Common myeloid progenitor, CD34-positive (primary cell): ENCODE data around the gene FUT8.

Experiments used
- CTCF ChIA-PET: fragments of 350-600 bp; sonication (Branson Sonifier 250); formaldehyde crosslinking; loops from one replicate; lab custom pipeline; 2021; ENCODE audit warnings: antibody characterized with exemption; lab: Charles Lee
- POLR2A ChIA-PET: fragments of 350-600 bp; sonication (Branson Sonifier 250); formaldehyde crosslinking; loops from one replicate; lab custom pipeline; 2021; ENCODE audit warnings: antibody characterized with exemption; lab: Charles Lee
- DNase-seq, 3 donors: peaks; one replicate each; pipeline versions ENCODE4 v3.0.0 to v3.0.0-alpha.2; 2013
- H3K27ac ChIP-seq, 2 experiments: 1 replicate in 1 of 2; 2 replicates in 1 of 2; pipeline ENCODE4 v1.7.0; 2013; ENCODE audit warnings: inconsistent platforms in 2 of 2, low read length in 2 of 2, mild to moderate bottlenecking in 2 of 2, low read depth in 1 of 2, moderate library complexity in 1 of 2; ENCODE audit not compliant: severe bottlenecking in 2 of 2, insufficient read depth in 1 of 2, poor library complexity in 1 of 2
- H3K27me3 ChIP-seq, 5 experiments: replicated peaks in 2 of 5; 1 replicate in 3 of 5; 2 replicates in 2 of 5; pipeline versions ENCODE4 v1.6.1 to v1.7.0; 2013; ENCODE audit warnings: low read length in 4 of 5, mild to moderate bottlenecking in 2 of 5, moderate library complexity in 2 of 5, inconsistent platforms in 1 of 5; ENCODE audit not compliant: insufficient read depth in 5 of 5, control insufficient read depth in 4 of 5
- H3K36me3 ChIP-seq, 4 experiments: 1 replicate in 2 of 4; 2 replicates in 2 of 4; pipeline versions ENCODE4 v1.6.1 to v1.7.0; 2013; ENCODE audit warnings: low read length in 3 of 4, control low read depth in 1 of 4, mild to moderate bottlenecking in 1 of 4; ENCODE audit not compliant: control insufficient read depth in 4 of 4, insufficient read depth in 4 of 4
- H3K4me1 ChIP-seq, 4 experiments: 1 replicate in 3 of 4; 2 replicates in 1 of 4; pipeline versions ENCODE4 v1.6.1 to v1.7.1; 2013; ENCODE audit warnings: low read length in 3 of 4, mild to moderate bottlenecking in 3 of 4, control low read depth in 1 of 4, inconsistent platforms in 1 of 4, moderate library complexity in 1 of 4; ENCODE audit not compliant: control insufficient read depth in 4 of 4, insufficient read depth in 4 of 4; ENCODE audit errors: control extremely low read depth in 1 of 4
- H3K4me3 ChIP-seq, 7 experiments: 1 replicate in 4 of 7; 2 replicates in 3 of 7; pipeline versions ENCODE4 v1.5.1 to v1.7.0; 2013; ENCODE audit warnings: mild to moderate bottlenecking in 7 of 7, low read length in 6 of 7, moderate library complexity in 6 of 7, inconsistent platforms in 2 of 7, low read depth in 2 of 7, control low read depth in 1 of 7; ENCODE audit not compliant: insufficient read depth in 4 of 7, control insufficient read depth in 1 of 7; ENCODE audit errors: extremely low read depth in 1 of 7
- H3K9me3 ChIP-seq, 5 experiments: 1 replicate in 4 of 5; 2 replicates in 1 of 5; pipeline versions ENCODE4 v1.6.1 to v1.7.1; 2013; ENCODE audit warnings: low read length in 4 of 5, mild to moderate bottlenecking in 2 of 5, inconsistent platforms in 1 of 5, low read depth in 1 of 5, moderate library complexity in 1 of 5; ENCODE audit not compliant: control insufficient read depth in 4 of 5, insufficient read depth in 2 of 5; ENCODE audit errors: control extremely low read depth in 1 of 5
- WGBS: methylation state at CpG from one replicate; pipeline ENCODE4 v1.1.5; 2013; ENCODE audit not compliant: insufficient coverage; 5-methylcytosine and 5-hydroxymethylcytosine counted together

FUT8 gene

GRCh38 chr14:65599375-65599774 lies 186.8 kb downstream of the FUT8 start:
- CTCF ChIA-PET: no interaction called here

DNA sequence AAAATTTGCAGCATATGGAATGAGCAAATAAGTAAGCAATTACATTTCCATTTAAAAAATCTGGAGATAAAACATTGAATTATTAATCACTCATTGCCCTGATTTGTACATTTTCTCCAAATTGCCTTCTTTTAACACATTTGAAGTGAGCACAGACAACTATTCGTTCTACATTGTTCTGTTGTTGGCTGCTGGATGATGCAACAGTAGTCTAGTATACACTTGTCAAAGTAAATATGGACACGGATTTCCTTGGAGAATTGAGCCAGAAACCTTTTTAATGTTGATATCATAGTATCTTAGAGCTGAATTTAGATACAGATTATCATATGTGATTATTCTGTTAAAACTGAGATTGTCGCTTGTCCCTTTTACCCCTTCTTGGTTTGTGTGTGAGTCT lies 188.2 kb downstream of the FUT8 start:
- Histone ChIP-seq H3K9me3 (no peaks in the 10 kb centered on the region), H3K27me3 (no peaks in the 10 kb centered on the region), H3K27ac (no peak overlapping the region), H3K4me3 (no peak overlapping the region), H3K4me1 (no peaks in the 10 kb centered on the region), H3K36me3 (no peaks in the 10 kb centered on the region)
- no peak for DNase-seq
- ChIA-PET CTCF (interaction anchor here (1.0 kb wide), 1 partner anchor 38 kb away, joined by 3 read pairs; no protein-coding TSS in a partner anchor), POLR2A (no interaction called here)
- no CpG with 5 or more reads among the region's 3 CpGs for WGBS

More at GRCh38 chr14:65599375-65599774, 186.8 kb downstream of the FUT8 start:
- DNase-seq: no peak
- Histone ChIP-seq H3K4me1 (no peaks in the 10 kb centered on the region), H3K27ac (no peak overlapping the region), H3K27me3 (no peaks in the 10 kb centered on the region), H3K36me3 (no peaks in the 10 kb centered on the region), H3K9me3 (no peaks in the 10 kb centered on the region), H3K4me3 (no peak overlapping the region)
- no CpG with 5 or more reads among the region's 1 CpG for WGBS
- POLR2A ChIA-PET: no interaction called here

DNA sequence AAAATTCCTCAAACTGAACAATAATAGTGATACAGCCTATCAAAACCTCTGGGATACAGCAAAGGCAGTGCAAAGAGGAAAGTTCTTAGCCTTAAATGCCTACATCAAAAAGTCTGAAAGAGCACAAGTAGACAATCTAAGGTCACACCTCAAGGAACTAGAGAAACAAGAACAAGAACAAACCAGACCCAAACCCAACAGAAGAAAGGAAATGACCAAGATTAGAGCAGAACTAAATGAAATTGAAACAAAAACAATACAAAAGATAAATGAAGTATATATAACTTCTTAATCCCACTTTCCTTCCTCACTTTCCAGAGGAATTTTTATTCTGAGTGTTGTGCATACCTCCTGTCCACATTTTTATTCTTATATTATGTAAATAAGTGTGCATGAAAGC lies 192.0 kb downstream of the FUT8 start:
- Histone ChIP-seq H3K9me3 (no peaks in the 10 kb centered on the region), H3K27me3 (no peaks in the 10 kb centered on the region), H3K36me3 (no peaks in the 10 kb centered on the region), H3K4me1 (no peaks in the 10 kb centered on the region), H3K4me3 (no peak overlapping the region), H3K27ac (no peak overlapping the region)
- no peak for DNase-seq
- ChIA-PET POLR2A (no interaction called here), CTCF (no interaction called here)

DNA sequence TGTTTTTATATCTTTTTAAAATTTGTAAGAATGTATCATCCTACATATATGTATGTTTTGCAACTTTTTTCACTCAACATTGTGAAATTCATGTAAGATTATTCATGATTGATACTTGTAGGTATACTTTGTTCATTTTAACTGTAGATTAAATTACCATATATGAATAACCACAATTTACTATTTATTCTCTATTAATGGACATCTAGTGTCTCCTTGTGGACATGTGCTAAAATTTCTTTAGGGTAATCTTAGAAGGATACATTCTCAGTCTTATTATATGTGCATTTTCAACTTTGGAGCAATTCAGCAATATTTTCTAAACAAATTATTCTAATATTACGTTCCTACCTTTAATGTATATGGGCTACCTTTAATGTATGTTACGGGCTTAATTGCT lies 192.4 kb downstream of the FUT8 start:
- DNase-seq: peak in 2 of 3 donors; percentile 20 to 21
- Histone ChIP-seq H3K36me3 (no peaks in the 10 kb centered on the region), H3K9me3 (no peaks in the 10 kb centered on the region), H3K4me1 (no peaks in the 10 kb centered on the region), H3K27ac (no peak overlapping the region), H3K4me3 (no peak overlapping the region), H3K27me3 (no peaks in the 10 kb centered on the region)
- POLR2A ChIA-PET: no interaction called here
- CTCF ChIA-PET: no interaction called here
- WGBS: no CpG with 5 or more reads among the region's 2 CpGs

DNA sequence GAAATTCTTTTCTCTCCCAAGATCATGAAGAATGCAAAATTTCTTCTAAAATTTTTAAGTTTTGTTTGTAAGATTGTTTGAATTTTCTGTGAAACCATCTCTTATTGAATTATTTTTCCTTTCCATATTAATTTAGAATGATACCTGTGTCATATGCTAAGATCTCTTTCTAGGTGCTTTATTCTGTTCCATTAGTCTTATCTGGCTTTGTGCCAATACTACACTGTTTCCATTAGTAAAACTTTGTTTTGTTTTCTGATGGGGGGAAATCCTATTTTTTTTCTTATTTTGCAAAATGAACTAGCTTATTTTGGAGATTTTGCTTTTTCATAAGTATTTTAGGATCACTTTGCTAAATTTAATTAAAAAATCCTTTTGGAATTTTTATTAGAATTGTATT lies 193.9 kb downstream of the FUT8 start:
- no peaks in the 10 kb centered on the region for H3K4me1 ChIP-seq
- no peak overlapping the region for H3K27ac ChIP-seq
- H3K4me3 ChIP-seq: no peak overlapping the region
- no peaks in the 10 kb centered on the region for H3K36me3 ChIP-seq
- no peaks in the 10 kb centered on the region for H3K27me3 ChIP-seq
- POLR2A ChIA-PET: no interaction called here
- no peaks in the 10 kb centered on the region for H3K9me3 ChIP-seq
- DNase-seq: no peak
- CTCF ChIA-PET: no interaction called here

GRCh38 chr14:65613131-65613650 lies 200.7 kb downstream of the FUT8 start:
- Histone ChIP-seq H3K9me3 (no peaks in the 10 kb centered on the region), H3K27me3 (no peaks in the 10 kb centered on the region), H3K4me1 (no peaks in the 10 kb centered on the region), H3K27ac (no peak overlapping the region), H3K36me3 (peaks cover 0 to 4% (median 2%) of the 10 kb centered on the region in 4 experiments), H3K4me3 (no peak overlapping the region)
- POLR2A ChIA-PET: no interaction called here
- DNase-seq: no peak
- no CpG with 5 or more reads among the region's 3 CpGs for WGBS
- CTCF ChIA-PET: no interaction called here

GRCh38 chr14:65618996-65619395 lies 206.5 kb downstream of the FUT8 start:
- CTCF ChIA-PET: no interaction called here
- POLR2A ChIA-PET: no interaction called here
- Histone ChIP-seq H3K9me3 (no peaks in the 10 kb centered on the region), H3K27ac (no peak overlapping the region), H3K36me3 (peaks cover 0 to 4% (median 1%) of the 10 kb centered on the region in 4 experiments), H3K27me3 (no peaks in the 10 kb centered on the region), H3K4me1 (no peaks in the 10 kb centered on the region), H3K4me3 (no peak overlapping the region)
- WGBS: 100% methylated on average over 3 of the region's 3 CpGs
- DNase-seq: no peak
